KBM-7 (cell line): Measurements from ENCODE around the gene HAGH.

ENCODE experiments used
- DNase-seq: peaks from one replicate; pipeline ENCODE4 v3.0.0-alpha.2; 2015
- in situ Hi-C: fragments of 300-500 bp; cut with MboI; formaldehyde crosslinking; loops from 2 replicates; pipeline ENCODE4 v1.14.3; 2020; ENCODE audit warnings: low sequenced_read_pairs, low pct_unique_long_range_greater_than_20kb, mixed read lengths

The HAGH gene

GRCh38 chr16:1768767-1769401 is 57.7 kb downstream of the HAGH start:
- in situ Hi-C loops: no loop called here
- DNase-seq: no peak

- in situ Hi-C loops: no loop called here
- no peak for DNase-seq
Measured at GRCh38 chr16:1768061-1768766, 58.4 kb downstream of the HAGH start.

GRCh38 chr16:1767116-1767994 is 59.3 kb downstream of the HAGH start:
- DNase-seq: no peak
- in situ Hi-C loops: no loop called here

GRCh38 chr16:1766701-1767100 is 59.9 kb downstream of the HAGH start:
- DNase-seq: no peak
- in situ Hi-C loops: no loop called here

GRCh38 chr16:1766231-1766630 is 60.4 kb downstream of the HAGH start:
- in situ Hi-C loops: no loop called here
- DNase-seq: no peak

GRCh38 chr16:1765826-1766225 is 60.8 kb downstream of the HAGH start:
- in situ Hi-C loops: no loop called here

GRCh38 chr16:1764971-1765370 is 61.7 kb downstream of the HAGH start:
- no peak for DNase-seq
- in situ Hi-C loops: no loop called here

More at GRCh38 chr16:1765826-1766225, 60.8 kb downstream of the HAGH start:
- DNase-seq: no peak

GRCh38 chr16:1763521-1764511 is 62.8 kb downstream of the HAGH start:
- in situ Hi-C loops: no loop called here
- peak; percentile 23 for DNase-seq

- DNase-seq: no peak
- in situ Hi-C loops: no loop called here
Measured at GRCh38 chr16:1762879-1763520, 63.6 kb downstream of the HAGH start.

GRCh38 chr16:1762196-1762878 is 64.3 kb downstream of the HAGH start:
- no peak for DNase-seq
- in situ Hi-C loops: no loop called here

- in situ Hi-C loops: no loop called here
- DNase-seq: no peak
Measured at GRCh38 chr16:1761751-1762150, 64.9 kb downstream of the HAGH start.

- DNase-seq: no peak
- in situ Hi-C loops: no loop called here
Measured at GRCh38 chr16:1760911-1761310, 65.7 kb downstream of the HAGH start.

GRCh38 chr16:1759511-1759910 is 67.1 kb downstream of the HAGH start:
- in situ Hi-C loops: no loop called here
- no peak for DNase-seq

- in situ Hi-C loops: no loop called here
- no peak for DNase-seq
Measured at GRCh38 chr16:1758923-1759322, 67.7 kb downstream of the HAGH start.

GRCh38 chr16:1757714-1758461 is 68.7 kb downstream of the HAGH start:
- DNase-seq: no peak
- in situ Hi-C loops: no loop called here
